ENCODE measurements around the gene LDLRAD4.
"Not testable (repeated sequence)": the region's sequence is repeated elsewhere in the genome, so short reads cannot be mapped to it uniquely, and the experiment has no call there.

The LDLRAD4 gene

DNA sequence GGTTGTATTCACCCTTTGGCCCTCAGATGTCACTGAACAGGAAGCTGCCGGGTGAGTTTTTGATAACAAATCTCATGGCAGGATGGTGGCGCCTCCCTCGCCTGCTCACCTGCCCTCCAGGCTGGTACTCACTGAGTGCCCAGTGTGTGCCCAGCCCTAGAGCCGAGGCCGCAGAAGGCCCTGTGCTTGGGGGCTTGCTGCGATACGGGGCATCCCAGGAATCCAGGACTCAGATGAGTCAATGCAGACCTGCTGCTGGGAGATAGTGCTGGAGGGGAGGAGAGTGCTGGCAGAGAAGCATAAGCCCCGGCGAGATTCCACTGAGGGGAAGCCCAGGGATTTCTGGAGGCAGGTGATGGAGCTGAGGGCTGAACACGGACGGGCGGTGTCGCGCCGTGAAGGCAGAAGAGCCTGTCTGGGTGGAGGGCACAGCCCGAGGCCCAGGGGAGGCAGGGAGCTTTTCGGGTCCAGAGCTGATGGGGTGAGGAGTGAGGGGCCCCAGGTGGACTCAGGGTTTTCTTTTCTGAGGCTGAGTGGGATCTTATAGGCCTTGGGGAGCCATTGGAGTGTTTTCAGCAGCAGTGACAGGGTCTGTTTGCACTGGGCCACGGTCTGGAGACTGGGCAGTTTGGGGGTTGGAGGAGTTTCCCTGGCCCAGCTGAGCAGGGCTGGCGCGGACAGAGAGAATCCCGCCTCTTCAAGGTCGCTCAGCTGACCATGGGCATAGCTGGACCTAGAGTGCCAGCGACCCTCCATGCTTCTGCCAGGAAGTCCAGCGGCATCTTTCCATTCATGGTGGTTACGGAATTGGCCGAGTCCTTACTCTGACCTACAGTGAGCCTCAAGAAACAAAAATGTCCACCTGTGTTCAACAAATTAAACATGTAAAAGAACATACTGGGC, 35.5 kb downstream of the LDLRAD4 start:
- in situ Hi-C loops (cut with MboI; ENCODE audit: low sequenced_read_pairs): no loop called here
- peaks cover 9% of the 10 kb centered on the region; the same call in 1 of the 2 replicates for H3K27me3 ChIP-seq (ENCODE audit: low read depth)
- no peaks in the 10 kb centered on the region for H3K9me3 ChIP-seq
- no peaks in the 10 kb centered on the region for H3K4me1 ChIP-seq
- H3K4me3 ChIP-seq: no peak overlapping the region
- H3K36me3 ChIP-seq (replicated peaks): no peaks in the 10 kb centered on the region
- DNase-seq (ENCODE audit: low spot score in 2 of 2): no peak

DNA sequence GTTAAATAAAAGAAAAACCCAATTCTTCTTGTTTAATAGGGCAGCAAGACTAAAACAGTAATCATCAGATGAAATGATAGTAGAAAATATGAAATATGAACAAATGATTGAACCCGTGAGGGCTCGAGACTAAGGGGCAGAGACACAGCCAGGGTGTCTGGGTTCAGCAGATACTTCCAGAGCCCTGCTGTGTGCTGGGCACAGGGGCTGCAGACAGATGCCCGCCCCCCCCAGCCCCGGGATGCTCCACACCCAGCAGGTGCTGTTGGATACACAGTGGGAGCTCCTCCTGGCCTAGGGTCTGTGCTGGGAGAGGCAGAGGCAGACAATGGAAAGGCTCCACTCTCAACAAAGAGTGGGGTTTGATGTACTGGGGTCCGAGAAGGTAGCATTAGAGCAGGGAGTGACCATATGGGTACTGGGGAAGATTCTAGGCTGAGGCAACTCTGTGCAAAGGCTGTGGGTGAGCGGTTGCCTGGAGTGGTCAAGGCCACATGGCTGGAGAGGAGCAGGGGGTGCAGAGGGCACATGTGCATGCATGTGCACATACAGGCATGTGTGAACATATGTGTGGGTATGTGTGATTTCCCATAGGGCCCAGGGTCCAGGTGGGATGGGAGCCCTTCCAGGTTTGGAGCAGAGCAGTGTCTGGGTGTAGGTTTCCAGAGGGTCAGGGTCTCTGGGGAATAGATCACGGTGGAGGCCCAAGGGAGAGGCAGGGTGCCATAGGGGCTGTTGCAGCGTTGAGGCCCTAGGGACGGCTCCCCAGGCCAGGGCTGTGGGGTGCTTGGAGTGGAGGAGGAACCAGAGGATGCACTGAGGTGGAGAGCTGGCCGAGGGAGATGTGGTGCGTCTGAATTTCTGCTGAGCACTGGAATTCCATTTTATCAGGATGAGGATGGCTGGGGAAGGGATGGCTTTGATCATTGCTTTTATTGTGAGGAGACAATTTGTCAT, 36.7 kb downstream of the LDLRAD4 start:
- no peak overlapping the region for H3K4me3 ChIP-seq
- no peaks in the 10 kb centered on the region for H3K4me1 ChIP-seq
- H3K9me3 ChIP-seq: no peaks in the 10 kb centered on the region
- H3K27me3 ChIP-seq (ENCODE audit: low read depth): peaks cover 11% of the 10 kb centered on the region; the same call in 1 of the 2 replicates
- no peak for DNase-seq (ENCODE audit: low spot score in 2 of 2)
- in situ Hi-C loops (cut with MboI; ENCODE audit: low sequenced_read_pairs): no loop called here
- H3K36me3 ChIP-seq (replicated peaks): no peaks in the 10 kb centered on the region

DNA sequence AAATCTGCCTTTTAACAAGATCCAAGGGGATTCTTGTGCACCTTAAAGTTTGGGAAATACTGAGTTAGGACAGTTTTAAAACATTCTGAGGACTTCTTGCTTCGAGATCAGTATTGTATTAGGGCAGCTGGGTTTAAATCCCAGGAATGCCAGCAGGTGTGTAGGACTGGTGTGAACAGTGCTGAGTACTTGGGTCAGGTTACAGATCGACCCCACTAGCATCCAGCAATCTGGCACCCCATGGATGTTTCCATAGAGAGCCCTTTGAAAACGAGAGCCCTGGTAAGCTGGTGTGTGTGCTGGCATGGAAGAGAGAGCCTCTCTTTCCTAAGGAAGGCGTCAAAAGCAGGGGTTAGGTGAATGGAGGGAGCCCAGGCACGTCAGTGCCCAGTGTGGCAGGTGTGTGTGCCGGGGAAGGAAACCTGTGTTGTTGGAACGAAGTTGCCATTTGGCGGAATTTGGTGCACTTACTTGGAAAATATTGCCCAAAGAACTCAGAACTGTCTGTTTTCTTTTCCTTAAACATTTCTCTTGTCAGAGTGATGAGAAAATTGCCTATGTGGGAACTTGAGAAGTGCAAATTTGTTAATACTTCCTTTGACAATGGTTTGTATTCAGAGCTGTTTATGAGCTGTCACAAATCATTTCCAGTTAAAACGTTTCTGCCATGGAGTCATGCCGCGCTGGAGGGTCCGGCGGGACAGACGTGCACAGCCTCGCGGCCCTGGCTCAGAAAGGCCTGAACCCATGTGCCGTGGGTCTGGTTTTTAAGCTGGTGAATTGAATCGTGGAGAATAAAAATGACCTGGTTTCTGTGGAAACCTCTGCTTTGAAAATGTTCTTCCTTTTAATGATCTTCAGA, 38.1 kb downstream of the LDLRAD4 start:
- Histone ChIP-seq H3K27me3 (ENCODE audit: low read depth) (peaks cover 11% of the 10 kb centered on the region; the same call in 1 of the 2 replicates), H3K4me1 (no peaks in the 10 kb centered on the region), H3K36me3 (replicated peaks) (no peaks in the 10 kb centered on the region), H3K4me3 (no peak overlapping the region), H3K9me3 (no peaks in the 10 kb centered on the region)
- in situ Hi-C loops (cut with MboI; ENCODE audit: low sequenced_read_pairs): no loop called here
- DNase-seq (ENCODE audit: low spot score in 2 of 2): no peak

DNA sequence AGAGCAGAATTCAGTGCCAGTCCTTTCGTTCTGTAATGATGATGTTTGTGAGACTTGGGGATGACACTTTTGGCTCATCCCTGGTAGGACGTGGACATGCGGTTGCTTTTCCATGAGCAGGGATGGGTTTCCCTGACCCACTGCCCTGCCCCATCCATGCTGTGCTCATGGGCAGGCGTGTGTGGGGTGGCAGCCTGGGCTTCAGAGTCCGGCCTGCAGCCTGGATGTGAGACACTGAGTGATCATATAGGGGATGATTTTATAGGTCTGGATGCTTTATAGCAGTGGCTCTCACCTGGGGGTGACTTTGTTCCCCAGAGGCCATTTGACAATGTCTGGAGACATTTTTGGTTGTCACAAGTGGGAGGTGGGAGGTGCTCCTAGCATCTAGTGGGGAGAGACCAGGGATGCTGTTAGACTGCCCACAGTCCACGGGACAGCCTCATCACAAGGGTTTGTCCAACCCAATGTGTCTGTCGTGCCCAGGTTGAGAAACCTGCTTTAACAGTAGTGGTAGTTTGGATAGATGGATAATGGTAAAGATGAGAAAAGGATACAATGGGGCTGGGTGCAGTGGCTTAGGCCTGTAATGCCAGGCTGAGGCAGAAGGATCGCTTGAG, 38.9 kb downstream of the LDLRAD4 start:
- no peak for DNase-seq (ENCODE audit: low spot score in 2 of 2)
- Histone ChIP-seq H3K36me3 (replicated peaks) (no peaks in the 10 kb centered on the region), H3K4me3 (no peak overlapping the region), H3K9me3 (no peaks in the 10 kb centered on the region), H3K27me3 (ENCODE audit: low read depth) (peaks cover 11% of the 10 kb centered on the region; the same call in 1 of the 2 replicates), H3K4me1 (no peaks in the 10 kb centered on the region)
- in situ Hi-C loops (cut with MboI; ENCODE audit: low sequenced_read_pairs): no loop called here

DNA sequence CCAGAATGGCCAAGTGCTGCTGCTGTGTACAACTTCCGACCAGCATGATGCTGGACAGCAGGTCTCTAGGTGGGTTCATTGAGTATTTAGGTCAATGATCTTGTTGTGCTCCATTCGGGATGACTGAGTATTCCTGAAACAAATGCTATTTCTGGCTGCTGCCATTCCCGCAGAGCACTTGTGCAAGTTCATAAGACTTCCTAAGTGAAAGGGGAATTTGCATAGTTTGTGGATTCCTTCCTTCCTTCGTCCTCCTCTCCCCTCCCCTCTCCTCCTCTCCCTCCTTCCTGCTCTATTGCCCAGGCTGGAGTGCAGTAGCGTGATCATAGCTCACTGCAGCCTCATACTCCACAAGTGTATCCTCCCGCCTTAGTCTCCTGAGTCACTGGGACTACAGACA, 40.4 kb downstream of the LDLRAD4 start:
- H3K27me3 ChIP-seq (ENCODE audit: low read depth): peaks cover 11% of the 10 kb centered on the region; the same call in 1 of the 2 replicates
- H3K36me3 ChIP-seq (replicated peaks): no peaks in the 10 kb centered on the region
- no peak for DNase-seq (ENCODE audit: low spot score in 2 of 2)
- no peak overlapping the region for H3K4me3 ChIP-seq
- in situ Hi-C loops (cut with MboI; ENCODE audit: low sequenced_read_pairs): no loop called here
- no peaks in the 10 kb centered on the region for H3K4me1 ChIP-seq
- no peaks in the 10 kb centered on the region for H3K9me3 ChIP-seq

DNA sequence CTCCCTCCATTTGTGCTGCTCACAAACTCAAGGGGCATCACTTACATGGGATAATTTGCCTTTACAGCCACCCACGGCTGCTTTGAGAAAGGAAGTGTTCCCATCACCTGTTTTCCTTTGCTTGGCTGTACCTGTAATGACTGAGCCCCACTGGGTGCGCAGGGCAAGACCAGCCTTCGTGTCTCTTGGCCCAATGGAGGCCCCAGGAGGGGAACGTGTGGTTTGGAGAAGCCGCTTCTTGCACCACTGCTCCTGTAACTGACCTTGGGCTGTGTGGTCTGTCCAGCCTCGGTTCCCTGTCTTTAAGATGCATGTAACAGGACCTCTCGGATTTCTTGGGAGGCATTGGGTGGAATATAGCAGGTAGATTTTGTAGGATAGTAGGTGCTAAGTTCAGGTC, 41.1 kb downstream of the LDLRAD4 start:
- Histone ChIP-seq H3K36me3 (replicated peaks) (no peaks in the 10 kb centered on the region), H3K9me3 (no peaks in the 10 kb centered on the region), H3K4me3 (no peak overlapping the region), H3K4me1 (no peaks in the 10 kb centered on the region), H3K27me3 (ENCODE audit: low read depth) (peaks cover 11% of the 10 kb centered on the region; the same call in 1 of the 2 replicates)
- in situ Hi-C loops (cut with MboI; ENCODE audit: low sequenced_read_pairs): no loop called here
- DNase-seq (ENCODE audit: low spot score in 2 of 2): no peak

DNA sequence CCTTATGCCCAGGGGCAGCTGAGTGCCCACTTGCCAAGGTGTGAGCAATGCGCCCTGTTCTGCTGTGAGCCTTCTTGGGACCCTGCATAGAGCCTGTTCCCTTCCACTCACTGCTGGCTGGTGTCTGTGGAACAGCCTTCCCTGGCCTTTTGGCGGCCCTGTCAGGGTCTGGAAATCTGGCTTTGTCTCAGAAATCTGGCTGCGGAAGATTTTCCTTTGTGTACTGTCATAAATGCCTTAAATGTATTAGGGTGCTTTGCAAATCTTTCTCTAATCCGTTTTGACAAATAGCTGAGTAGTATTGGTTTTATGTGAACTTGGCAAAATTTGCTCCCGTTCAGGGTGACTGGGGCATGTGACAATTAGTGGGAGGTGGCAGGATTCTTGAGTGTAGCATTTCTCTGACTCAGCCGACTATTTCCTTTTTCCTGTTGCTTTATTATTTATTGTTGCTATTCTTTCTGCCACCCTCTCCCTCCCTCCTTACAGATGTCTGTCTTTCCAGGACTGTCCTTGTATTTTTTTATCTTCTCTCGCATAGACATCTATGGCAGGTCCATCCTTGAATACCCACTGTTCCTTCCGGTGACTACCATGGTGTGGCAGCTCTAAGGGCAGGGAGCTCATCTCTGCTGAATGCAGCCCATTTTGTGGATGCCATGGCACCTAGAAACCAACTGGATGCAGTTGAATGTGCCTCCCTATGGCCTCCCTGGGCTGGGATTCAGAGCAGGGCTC, 41.8 kb downstream of the LDLRAD4 start:
- no peak for DNase-seq (ENCODE audit: low spot score in 2 of 2)
- Histone ChIP-seq H3K36me3 (replicated peaks) (no peaks in the 10 kb centered on the region), H3K9me3 (no peaks in the 10 kb centered on the region), H3K4me3 (no peak overlapping the region), H3K4me1 (no peaks in the 10 kb centered on the region), H3K27me3 (ENCODE audit: low read depth) (peaks cover 11% of the 10 kb centered on the region; the same call in 1 of the 2 replicates)
- in situ Hi-C loops (cut with MboI; ENCODE audit: low sequenced_read_pairs): no loop called here

DNA sequence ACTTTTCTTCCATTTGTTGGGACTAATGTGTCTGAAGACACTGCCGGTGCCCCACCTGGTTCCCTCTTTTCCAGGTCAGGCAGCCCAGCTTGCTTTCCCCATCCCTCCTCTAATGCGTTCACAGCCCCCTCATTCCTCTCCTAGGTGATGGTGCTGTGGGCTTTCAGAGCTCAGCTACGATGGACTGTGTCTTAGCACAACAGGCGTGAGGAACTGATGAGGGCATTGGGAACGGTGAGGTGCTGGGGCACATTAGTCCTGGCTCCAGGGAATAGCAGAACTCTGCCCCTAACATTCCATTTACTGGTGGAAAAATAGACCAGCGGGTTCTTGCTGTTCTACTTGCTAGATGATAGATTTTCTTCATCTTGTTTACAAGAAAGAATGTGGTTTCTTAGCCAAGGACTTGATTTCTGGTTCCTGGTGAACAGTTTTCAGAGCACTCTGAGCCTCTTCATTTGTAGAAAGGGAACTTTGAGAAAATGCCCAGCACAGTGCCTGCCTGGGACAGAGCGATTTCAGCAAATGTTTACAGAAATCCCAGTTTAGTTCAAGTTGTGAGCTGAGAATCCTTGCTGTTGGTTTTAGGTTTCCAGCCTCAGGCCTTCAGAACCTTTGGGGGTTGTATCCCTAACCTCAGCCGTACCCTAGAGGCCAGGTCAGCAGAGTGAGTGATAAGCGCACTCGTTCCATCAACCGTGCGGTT, 42.5 kb downstream of the LDLRAD4 start:
- H3K4me3 ChIP-seq: no peak overlapping the region
- H3K9me3 ChIP-seq: no peaks in the 10 kb centered on the region
- in situ Hi-C loops (cut with MboI; ENCODE audit: low sequenced_read_pairs): no loop called here
- no peaks in the 10 kb centered on the region for H3K4me1 ChIP-seq
- H3K27me3 ChIP-seq (ENCODE audit: low read depth): peaks cover 11% of the 10 kb centered on the region; the same call in 1 of the 2 replicates
- H3K36me3 ChIP-seq (replicated peaks): no peaks in the 10 kb centered on the region
- DNase-seq (ENCODE audit: low spot score in 2 of 2): no peak

DNA sequence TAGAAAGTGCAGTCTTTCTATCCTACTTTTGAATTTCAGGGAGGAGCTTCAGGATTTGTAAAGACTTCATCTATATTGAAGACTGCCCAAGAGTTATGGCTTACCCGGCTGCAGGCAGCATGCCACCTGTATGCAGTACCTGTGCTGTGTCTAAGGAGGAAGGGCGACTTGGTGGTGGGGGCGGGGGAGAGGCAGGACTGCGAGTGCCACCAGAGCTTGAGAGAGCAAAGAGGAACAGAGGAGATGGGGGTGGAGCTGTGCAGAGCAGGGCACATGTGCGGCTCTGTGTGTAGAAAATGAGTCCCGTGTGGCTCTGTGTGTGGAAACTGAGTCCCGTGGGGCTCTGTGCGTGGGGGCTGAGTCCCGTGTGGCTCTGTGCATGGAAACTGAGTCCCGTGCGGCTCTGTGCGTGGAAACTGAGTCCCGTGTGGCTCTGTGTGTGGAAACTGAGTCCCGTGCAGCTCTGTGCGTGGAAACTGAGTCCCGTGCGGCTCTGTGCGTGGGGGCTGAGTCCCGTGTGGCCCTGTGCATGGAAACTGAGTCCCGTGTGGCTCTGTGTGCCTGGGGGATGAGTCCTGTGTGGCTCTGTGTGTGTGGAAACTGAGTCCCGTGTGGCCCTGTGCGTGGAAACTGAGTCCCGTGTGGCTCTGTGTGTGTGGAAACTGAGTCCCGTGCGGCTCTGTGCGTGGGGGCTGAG, 43.2 kb downstream of the LDLRAD4 start:
- in situ Hi-C loops (cut with MboI; ENCODE audit: low sequenced_read_pairs): no loop called here
- H3K36me3 ChIP-seq (replicated peaks): no peaks in the 10 kb centered on the region
- no peaks in the 10 kb centered on the region for H3K4me1 ChIP-seq
- H3K4me3 ChIP-seq: no peak overlapping the region
- DNase-seq (ENCODE audit: low spot score in 2 of 2): no peak
- no peaks in the 10 kb centered on the region for H3K9me3 ChIP-seq
- peaks cover 11% of the 10 kb centered on the region; the same call in 1 of the 2 replicates for H3K27me3 ChIP-seq (ENCODE audit: low read depth)

DNA sequence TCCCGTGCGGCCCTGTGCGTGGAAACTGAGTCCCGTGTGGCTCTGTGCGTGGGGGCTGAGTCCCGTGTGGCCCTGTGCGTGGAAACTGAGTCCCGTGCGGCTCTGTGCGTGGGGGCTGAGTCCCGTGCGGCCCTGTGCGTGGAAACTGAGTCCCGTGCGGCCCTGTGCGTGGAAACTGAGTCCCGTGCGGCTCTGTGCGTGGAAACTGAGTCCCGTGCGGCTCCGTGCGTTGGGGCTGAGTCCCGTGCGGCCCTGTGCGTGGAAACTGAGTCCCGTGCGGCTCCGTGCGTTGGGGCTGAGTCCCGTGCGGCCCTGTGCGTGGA, 43.8 kb downstream of the LDLRAD4 start:
- H3K4me1 ChIP-seq; DNase-seq (ENCODE audit: low spot score in 2 of 2); H3K4me3 ChIP-seq; H3K9me3 ChIP-seq; H3K36me3 ChIP-seq (replicated peaks); in situ Hi-C loops (cut with MboI; ENCODE audit: low sequenced_read_pairs): not testable (repeated sequence)
- peaks cover 11% of the 10 kb centered on the region; the same call in 1 of the 2 replicates for H3K27me3 ChIP-seq (ENCODE audit: low read depth)

DNA sequence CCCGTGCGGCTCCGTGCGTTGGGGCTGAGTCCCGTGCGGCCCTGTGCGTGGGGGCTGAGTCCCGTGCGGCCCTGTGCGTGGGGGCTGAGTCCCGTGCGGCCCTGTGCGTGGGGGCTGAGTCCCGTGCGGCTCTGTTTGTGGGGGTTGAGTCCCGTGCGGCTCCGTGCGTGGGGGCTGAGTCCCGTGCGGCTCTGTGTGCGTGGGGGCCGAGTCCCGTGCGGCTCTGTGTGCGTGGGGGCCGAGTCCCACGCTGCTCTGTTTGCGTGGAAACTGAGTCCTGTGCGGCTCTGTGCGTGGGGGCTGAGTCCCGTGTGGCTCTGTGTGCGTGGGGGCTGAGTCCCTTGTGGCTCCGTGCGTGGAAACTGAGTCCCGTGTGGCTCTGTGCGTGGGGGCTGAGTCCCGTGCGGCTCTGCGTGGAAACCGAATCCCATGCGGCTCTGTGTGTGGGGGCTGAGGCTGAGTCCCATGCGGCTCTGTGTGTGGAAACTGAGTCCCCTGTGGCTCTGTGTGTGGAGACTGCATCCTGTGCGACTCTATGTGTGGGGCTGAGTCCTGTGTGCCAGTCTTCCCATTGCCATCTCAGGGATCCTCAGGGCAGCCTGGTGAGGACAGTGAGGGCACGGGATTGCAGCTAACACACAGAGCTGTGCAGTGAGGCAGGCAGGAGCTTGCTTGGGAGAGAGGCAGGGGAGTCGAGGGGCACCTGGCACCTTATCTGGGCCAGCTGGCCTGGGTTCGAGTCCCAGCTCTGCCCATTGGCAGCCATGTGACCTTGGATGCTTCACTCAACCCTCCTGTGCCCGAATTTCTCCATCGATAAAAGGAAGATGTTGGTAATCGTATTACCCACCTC, 44.5 kb downstream of the LDLRAD4 start:
- H3K27me3 ChIP-seq (ENCODE audit: low read depth): peaks cover 10% of the 10 kb centered on the region; the same call in 1 of the 2 replicates
- DNase-seq (ENCODE audit: low spot score in 2 of 2): no peak

More for the DNA sequence above, 44.5 kb downstream of the LDLRAD4 start:
- no peak overlapping the region for H3K4me3 ChIP-seq
- no peaks in the 10 kb centered on the region for H3K4me1 ChIP-seq
- no peaks in the 10 kb centered on the region for H3K9me3 ChIP-seq
- no peaks in the 10 kb centered on the region for H3K36me3 ChIP-seq (replicated peaks)
- in situ Hi-C loops (cut with MboI; ENCODE audit: low sequenced_read_pairs): no loop called here

Measured in HAP-1 (cell line).